GM12801 (cell line): Measurements from ENCODE around the gene ZNF138.

Source experiments
- TF ChIP-seq, protein P1 (sequence below): IDR thresholded peaks from one replicate; pipeline ENCODE4 v1.5.1; 2011; ENCODE audit warnings: control low read depth; ENCODE audit not compliant: insufficient read length; ENCODE audit errors: extremely low read depth

ZNF138 gene

DNA sequence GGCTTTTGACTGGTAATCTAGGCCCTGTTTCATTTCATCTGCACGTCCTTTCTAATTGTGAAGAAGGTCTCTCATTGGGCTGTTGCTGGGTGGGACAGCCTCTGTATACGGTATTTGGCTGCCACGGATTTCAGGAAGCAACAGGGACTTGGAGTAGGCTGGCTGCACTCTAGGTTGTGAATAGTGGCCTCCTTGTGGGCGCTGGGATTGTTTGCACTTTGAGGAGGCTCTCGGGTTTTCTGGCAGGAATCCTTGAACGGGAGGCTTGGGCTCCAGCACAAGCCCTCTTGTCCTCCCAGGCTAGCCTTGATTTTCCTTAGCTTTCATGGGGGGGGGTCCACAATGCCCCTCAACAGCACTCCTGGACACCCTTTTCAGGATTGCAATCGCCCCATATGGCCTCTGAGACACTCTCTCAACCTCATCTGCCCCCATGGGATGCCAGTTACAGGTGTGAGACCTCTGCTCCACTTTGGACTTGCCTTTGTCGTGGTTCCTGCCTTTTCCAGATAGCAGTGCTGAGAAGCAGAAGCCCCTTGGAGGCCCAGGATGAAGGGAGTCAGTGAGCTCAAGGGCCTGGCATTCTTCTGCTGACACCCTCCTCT, 75.0 kb downstream of the ZNF138 start:
- TF ChIP-seq, protein P1, sequence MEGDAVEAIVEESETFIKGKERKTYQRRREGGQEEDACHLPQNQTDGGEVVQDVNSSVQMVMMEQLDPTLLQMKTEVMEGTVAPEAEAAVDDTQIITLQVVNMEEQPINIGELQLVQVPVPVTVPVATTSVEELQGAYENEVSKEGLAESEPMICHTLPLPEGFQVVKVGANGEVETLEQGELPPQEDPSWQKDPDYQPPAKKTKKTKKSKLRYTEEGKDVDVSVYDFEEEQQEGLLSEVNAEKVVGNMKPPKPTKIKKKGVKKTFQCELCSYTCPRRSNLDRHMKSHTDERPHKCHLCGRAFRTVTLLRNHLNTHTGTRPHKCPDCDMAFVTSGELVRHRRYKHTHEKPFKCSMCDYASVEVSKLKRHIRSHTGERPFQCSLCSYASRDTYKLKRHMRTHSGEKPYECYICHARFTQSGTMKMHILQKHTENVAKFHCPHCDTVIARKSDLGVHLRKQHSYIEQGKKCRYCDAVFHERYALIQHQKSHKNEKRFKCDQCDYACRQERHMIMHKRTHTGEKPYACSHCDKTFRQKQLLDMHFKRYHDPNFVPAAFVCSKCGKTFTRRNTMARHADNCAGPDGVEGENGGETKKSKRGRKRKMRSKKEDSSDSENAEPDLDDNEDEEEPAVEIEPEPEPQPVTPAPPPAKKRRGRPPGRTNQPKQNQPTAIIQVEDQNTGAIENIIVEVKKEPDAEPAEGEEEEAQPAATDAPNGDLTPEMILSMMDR, result no peak

GRCh38 chr7:64869912-64870562, 75.8 kb downstream of the ZNF138 start:
- TF ChIP-seq, protein P1, result no peak

GRCh38 chr7:64870656-64871055, 76.4 kb downstream of the ZNF138 start:
- TF ChIP-seq, protein P1, result no peak

DNA sequence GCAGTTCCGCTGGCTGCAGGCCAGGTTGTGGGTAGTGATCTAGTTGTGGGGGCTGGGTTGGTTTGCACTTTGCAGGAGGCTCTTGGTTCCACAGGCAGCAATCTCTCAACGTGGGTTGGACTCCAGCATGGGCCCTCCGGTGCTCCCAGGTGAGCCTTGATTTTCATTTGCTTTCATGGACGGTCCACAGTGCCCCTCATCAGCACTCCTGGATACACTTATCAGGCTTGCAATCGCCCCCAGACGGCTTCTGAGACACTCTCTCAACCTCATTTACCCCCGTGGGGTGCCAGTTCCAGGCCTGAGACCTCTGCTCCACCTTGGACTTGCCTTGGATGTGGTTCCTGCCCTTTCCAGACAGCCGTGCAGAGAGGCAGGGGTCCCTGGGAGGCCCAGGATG, 77.5 kb downstream of the ZNF138 start:
- TF ChIP-seq, protein P1, result no peak

DNA sequence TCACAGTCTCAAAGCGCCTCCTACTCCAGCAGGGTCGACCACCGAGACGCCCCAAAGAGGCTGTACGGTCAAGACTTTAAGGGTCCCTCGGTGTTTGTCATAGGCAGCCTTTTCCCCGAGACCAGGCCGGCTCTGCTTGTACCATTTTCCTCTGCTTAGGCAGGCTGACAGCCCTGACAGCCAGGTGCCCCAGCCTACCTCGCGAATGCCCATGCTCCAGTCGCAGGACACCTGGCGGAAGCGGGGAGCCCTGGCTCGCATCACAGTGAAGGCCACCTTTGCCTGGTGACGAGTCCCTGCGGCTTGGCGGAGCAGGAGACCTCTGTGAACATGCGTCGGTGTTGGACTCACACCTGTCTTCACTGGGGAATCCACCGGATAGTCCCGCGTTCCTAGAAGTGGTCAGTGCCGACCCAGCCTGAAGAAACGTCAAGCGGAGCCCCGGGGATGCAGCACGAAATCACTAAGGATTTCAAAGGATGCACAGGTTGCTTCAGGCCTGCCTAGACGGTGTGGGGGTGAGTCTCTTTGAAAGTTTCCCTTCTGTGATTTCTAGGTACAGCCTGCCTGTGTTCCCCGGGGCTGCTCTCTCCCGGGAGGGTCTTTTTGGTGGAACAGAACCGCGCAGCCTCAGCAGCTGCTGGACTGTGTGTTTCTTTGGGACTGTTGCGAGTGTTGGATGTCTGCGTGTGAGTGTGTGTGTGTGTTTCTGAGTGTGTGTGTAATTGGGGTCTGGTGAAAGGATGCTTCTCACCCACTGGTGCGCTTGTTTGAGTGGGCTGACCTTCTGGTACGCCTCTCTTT, 78.3 kb downstream of the ZNF138 start:
- TF ChIP-seq, protein P1, result no peak

DNA sequence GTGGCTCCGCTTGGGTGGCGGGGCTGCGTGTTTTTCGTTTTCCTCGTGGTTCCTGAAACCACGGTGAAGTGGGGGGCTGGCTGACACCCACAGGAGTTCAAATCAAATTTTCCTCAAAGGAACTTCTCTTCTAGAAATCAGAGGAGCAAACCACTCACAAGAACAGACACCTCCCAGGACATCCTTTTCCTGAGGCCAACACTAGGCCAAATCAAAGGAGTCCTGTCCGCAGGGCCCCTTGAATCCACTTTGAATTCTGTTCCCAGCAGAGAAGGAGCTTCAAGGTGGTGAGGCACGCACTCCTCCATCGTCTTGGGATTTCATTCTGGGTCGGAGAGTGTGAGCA, 78.9 kb downstream of the ZNF138 start:
- TF ChIP-seq, protein P1, result no peak

GRCh38 chr7:64873517-64873916, 79.3 kb downstream of the ZNF138 start:
- TF ChIP-seq, protein P1, result no peak
